Measurements from ENCODE around the gene TATDN3. TPM values are rescaled to one million over a fixed set of nuclear protein-coding genes. Genes with fewer than 3 reads are reported as not detected.

Gene TATDN3
- total RNA-seq, 4 donors from 2014 or later, result 6.0 to 16.1 (median 13.1) TPM

DNA sequence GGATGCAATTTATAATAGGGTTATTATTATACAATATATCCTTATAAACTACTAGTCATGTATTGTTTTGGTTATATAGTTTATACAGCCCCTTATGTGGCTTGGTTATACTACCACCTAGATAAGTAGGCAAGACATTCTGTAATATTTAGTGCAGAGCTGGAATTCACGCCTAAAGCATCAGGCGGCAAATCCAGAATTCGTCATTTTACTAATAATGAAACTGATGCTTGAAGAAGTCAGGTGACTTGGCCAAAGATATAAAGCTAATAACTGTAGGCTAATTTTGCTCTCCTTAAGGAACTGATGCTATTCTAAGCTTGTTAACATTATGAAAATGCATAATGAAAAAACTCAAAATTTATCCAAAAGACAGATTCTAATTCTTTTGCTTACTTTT lies 10.9 kb upstream of the TATDN3 start:
- intact Hi-C loops (cut with DNase I; ENCODE audit: low total_unique reads), result no loop called here
- no peak for DNase-seq (ENCODE audit: low spot score in 2 of 2)
- WGBS, 2 donors, result 87 to 90% methylated on average over 3 of the region's 3 CpGs
- H3K4me3 ChIP-seq (ENCODE audit: low read depth, poor library complexity, severe bottlenecking), result no peak overlapping the region
- no peak for TF ChIP-seq CTCF (IDR thresholded peaks at IDR 0.05)
- TF ChIP-seq POLR2A (IDR thresholded peaks at IDR 0.05), result no peak

DNA sequence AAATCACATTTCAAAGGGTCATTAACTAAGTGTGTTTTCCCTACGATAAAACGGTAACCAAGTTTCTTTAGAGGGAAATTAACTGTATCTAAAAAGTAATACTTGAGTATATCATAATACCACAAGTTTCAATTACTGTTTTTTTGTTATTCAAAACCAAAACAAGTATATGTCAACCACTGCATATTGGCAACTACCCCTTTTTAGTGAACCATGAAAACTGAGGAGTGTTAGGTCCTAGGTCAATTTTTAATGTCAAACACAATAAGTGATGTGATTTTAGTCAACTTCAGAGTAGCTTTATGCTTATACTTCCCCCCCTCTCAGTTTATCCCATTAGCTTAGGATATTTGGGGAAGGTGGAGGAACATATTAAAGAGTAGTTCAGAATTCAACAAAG lies 10.5 kb upstream of the TATDN3 start:
- WGBS, 2 donors, result 85 to 92% methylated on average over 2 of the region's 2 CpGs
- DNase-seq (ENCODE audit: low spot score in 2 of 2), result no peak
- intact Hi-C loops (cut with DNase I; ENCODE audit: low total_unique reads), result no loop called here
- TF ChIP-seq POLR2A (IDR thresholded peaks at IDR 0.05) (no peak), CTCF (IDR thresholded peaks at IDR 0.05) (no peak)
- H3K4me3 ChIP-seq (ENCODE audit: low read depth, poor library complexity, severe bottlenecking), result no peak overlapping the region

GRCh38 chr1:212782422-212783154 lies 9.1 kb upstream of the TATDN3 start:
- no peak overlapping the region for H3K4me3 ChIP-seq (ENCODE audit: low read depth, poor library complexity, severe bottlenecking)
- intact Hi-C loops (cut with DNase I; ENCODE audit: low total_unique reads), result no loop called here
- DNase-seq (ENCODE audit: low spot score in 2 of 2), result no peak
- TF ChIP-seq CTCF (IDR thresholded peaks at IDR 0.05), result no peak
- no peak for TF ChIP-seq POLR2A (IDR thresholded peaks at IDR 0.05)
- WGBS, 2 donors, result 89 to 93% methylated on average over 3 of the region's 3 CpGs

- intact Hi-C loops (cut with DNase I; ENCODE audit: low total_unique reads), result no loop called here
- TF ChIP-seq CTCF (IDR thresholded peaks at IDR 0.05) (no peak), POLR2A (IDR thresholded peaks at IDR 0.05) (no peak)
- H3K4me3 ChIP-seq (ENCODE audit: low read depth, poor library complexity, severe bottlenecking), result no peak overlapping the region
- 61 to 85% methylated on average over 1 of the region's 1 CpG for WGBS, 2 donors
- no peak for DNase-seq (ENCODE audit: low spot score in 2 of 2)
Observed at GRCh38 chr1:212783976-212784375, 7.7 kb upstream of the TATDN3 start.

DNA sequence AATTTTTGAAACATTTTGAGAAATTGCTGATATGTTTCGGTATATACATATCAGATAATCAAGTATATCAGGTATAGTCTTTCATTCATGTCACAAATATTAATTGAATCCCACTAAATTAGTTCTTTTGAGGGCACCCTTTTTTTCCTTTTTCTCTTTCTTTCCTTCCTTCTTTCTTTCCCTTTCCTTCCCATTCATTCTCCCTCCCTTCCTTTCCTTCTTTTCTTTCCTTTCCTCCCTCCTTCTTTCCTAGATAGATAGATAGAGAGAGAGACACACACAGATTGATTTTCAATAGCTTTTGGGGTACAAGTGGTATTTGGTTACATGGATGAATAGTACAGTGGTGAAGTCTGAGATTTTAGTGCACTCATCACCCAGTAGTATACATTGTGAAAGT lies 5.8 kb upstream of the TATDN3 start:
- intact Hi-C loops (cut with DNase I; ENCODE audit: low total_unique reads), result no loop called here

More for the DNA sequence above, 5.8 kb upstream of the TATDN3 start:
- WGBS, 2 donors, result 98% methylated on average over 1 of the region's 1 CpG
- TF ChIP-seq CTCF (IDR thresholded peaks at IDR 0.05) (no peak), POLR2A (IDR thresholded peaks at IDR 0.05) (no peak)
- no peak for DNase-seq (ENCODE audit: low spot score in 2 of 2)
- no peak overlapping the region for H3K4me3 ChIP-seq (ENCODE audit: low read depth, poor library complexity, severe bottlenecking)
